ENCODE measurements around the gene DTNB.
A peak's percentile ranks its signal among the peaks of the same experiment; 100 is the strongest.

Gene DTNB

GRCh38 chr2:25383806-25384205, 289.6 kb downstream of the DTNB start:
- POLR2A ChIA-PET = no interaction called here
- Histone ChIP-seq H3K4me3 (ENCODE audit: low read depth, low read length) (no peak overlapping the region), H3K9me3 (ENCODE audit: control insufficient read depth, insufficient read depth, low read depth, low read length) (no peaks in the 10 kb centered on the region), H3K36me3 (ENCODE audit: control insufficient read depth in 2 of 2, insufficient read depth in 1 of 2, low read length in 2 of 2) (no peaks in the 10 kb centered on the region; a peak in 1 of 3 replicates), H3K4me1 (ENCODE audit: control insufficient read depth, insufficient read depth, low read length) (no peaks in the 10 kb centered on the region), H3K27ac (ENCODE audit: extremely low read depth, low read depth, low read length) (no peak overlapping the region)
- no peak for TF ChIP-seq ZNF132 (tag by site-specific recombination; IDR thresholded peaks at IDR 0.05; ENCODE audit: borderline replicate concordance)
- TF ChIP-seq ZNF350 (tag by site-specific recombination; IDR thresholded peaks at IDR 0.05) = no peak
- TF ChIP-seq GLI2 (tag by site-specific recombination; IDR thresholded peaks at IDR 0.05; ENCODE audit: borderline replicate concordance, low read depth) = no peak
- no peak for TF ChIP-seq ZNF341 (tag by site-specific recombination; IDR thresholded peaks at IDR 0.05; ENCODE audit: low read depth)
- TF ChIP-seq ZNF155 (tag by site-specific recombination; IDR thresholded peaks at IDR 0.05) = no peak
- CTCF ChIA-PET = interaction anchor here (0.6 to 3.4 kb wide), 2 partner anchors 8 to 180 kb away, joined by 3 to 14 read pairs; no protein-coding TSS in a partner anchor

DNA sequence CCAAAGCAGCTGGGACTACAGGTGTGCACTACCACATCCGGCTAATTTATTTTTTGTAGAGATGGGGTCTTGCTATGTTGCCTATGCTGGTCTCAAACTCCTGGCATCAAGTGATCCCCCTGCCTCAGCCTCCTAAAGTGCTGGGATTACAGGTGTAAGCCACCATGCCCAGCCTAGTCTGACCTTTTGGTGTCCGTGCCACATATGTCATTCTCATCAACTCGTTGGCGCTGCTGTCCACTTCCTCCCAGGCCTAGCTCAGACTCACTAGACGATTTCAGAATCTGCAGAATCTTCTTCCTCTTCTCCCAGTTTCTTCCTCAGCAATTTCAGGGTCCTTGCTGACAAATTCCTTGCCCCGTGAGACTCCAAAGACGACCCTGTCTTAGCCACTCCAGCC, 291.9 kb downstream of the DTNB start:
- Histone ChIP-seq H3K4me3 (ENCODE audit: low read depth, low read length) (no peak overlapping the region), H3K36me3 (ENCODE audit: control insufficient read depth in 2 of 2, insufficient read depth in 1 of 2, low read length in 2 of 2) (no peaks in the 10 kb centered on the region; a peak in 1 of 3 replicates), H3K27ac (ENCODE audit: extremely low read depth, low read depth, low read length) (no peak overlapping the region), H3K4me1 (ENCODE audit: control insufficient read depth, insufficient read depth, low read length) (peaks cover 5% of the 10 kb centered on the region), H3K9me3 (ENCODE audit: control insufficient read depth, insufficient read depth, low read depth, low read length) (no peaks in the 10 kb centered on the region)
- ChIA-PET POLR2A (no interaction called here), CTCF (interaction anchor here (0.6 to 1.8 kb wide), 2 partner anchors 13 to 19 kb away, joined by 3 to 7 read pairs; no protein-coding TSS in a partner anchor)
- TF ChIP-seq GLIS1 (tag by site-specific recombination; IDR thresholded peaks at IDR 0.05) (no peak), ZBTB17 (tag by site-specific recombination; IDR thresholded peaks at IDR 0.05) (peak; percentile 33; the same call in 1 of the 2 replicates)

GRCh38 chr2:25380586-25381375, 292.6 kb downstream of the DTNB start:
- ChIA-PET CTCF (interaction anchor here (1.1 kb wide), 1 partner anchor 19 kb away, joined by 4 read pairs; no protein-coding TSS in a partner anchor), POLR2A (no interaction called here)
- H3K9me3 ChIP-seq (ENCODE audit: control insufficient read depth, insufficient read depth, low read depth, low read length) = no peaks in the 10 kb centered on the region
- peaks cover 5% of the 10 kb centered on the region for H3K4me1 ChIP-seq (ENCODE audit: control insufficient read depth, insufficient read depth, low read length)
- H3K4me3 ChIP-seq (ENCODE audit: low read depth, low read length) = no peak overlapping the region
- H3K27ac ChIP-seq (ENCODE audit: extremely low read depth, low read depth, low read length) = no peak overlapping the region
- no peaks in the 10 kb centered on the region; a peak in 1 of 3 replicates for H3K36me3 ChIP-seq (ENCODE audit: control insufficient read depth in 2 of 2, insufficient read depth in 1 of 2, low read length in 2 of 2)
- TF ChIP-seq ZBTB44 (tag by site-specific recombination; IDR thresholded peaks at IDR 0.05) (no peak), ZNF202 (tag by site-specific recombination; IDR thresholded peaks at IDR 0.05; ENCODE audit: borderline replicate concordance) (no peak), ZNF664 (tag by site-specific recombination; IDR thresholded peaks at IDR 0.05) (no peak), ZBTB11 (tag by site-specific recombination; conservative IDR thresholded peaks at IDR 0.05; ENCODE audit: low read depth) (no peak), ZNF133 (tag by site-specific recombination; IDR thresholded peaks at IDR 0.05) (no peak), ZNF2 (tag by site-specific recombination; IDR thresholded peaks at IDR 0.05) (no peak), ZNF692 (tag by site-specific recombination; IDR thresholded peaks at IDR 0.05) (no peak), ZNF449 (tag by site-specific recombination; IDR thresholded peaks at IDR 0.05) (no peak), ZNF221 (tag by site-specific recombination; IDR thresholded peaks at IDR 0.05; ENCODE audit: borderline replicate concordance) (no peak)
- TF ChIP-seq, protein P1, sequence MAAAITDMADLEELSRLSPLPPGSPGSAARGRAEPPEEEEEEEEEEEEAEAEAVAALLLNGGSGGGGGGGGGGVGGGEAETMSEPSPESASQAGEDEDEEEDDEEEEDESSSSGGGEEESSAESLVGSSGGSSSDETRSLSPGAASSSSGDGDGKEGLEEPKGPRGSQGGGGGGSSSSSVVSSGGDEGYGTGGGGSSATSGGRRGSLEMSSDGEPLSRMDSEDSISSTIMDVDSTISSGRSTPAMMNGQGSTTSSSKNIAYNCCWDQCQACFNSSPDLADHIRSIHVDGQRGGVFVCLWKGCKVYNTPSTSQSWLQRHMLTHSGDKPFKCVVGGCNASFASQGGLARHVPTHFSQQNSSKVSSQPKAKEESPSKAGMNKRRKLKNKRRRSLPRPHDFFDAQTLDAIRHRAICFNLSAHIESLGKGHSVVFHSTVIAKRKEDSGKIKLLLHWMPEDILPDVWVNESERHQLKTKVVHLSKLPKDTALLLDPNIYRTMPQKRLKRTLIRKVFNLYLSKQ (tag by site-specific recombination; IDR thresholded peaks at IDR 0.05; ENCODE audit: borderline replicate concordance) = no peak
